K562 (cell line): Measurements from ENCODE around the gene CHURC1. TPM values are rescaled to one million over a fixed set of nuclear protein-coding genes. Genes with fewer than 3 reads are reported as not detected.

ENCODE experiments used
- ATAC-seq: fragments of 200-7000 bp; cut with Tn5 transposase; 3 replicates; pipeline ENCODE4 v1.9.1; 2020; ENCODE audit warnings: moderate library complexity
- BruUV-seq: library from RNA; stranded (reverse); fragments of 400-500 nt; replicated peaks from 2 replicates; lab custom pipeline; 2021; lab: Mats Ljungman, UMichigan
- CTCF ChIA-PET: fragments of 300-600 bp; formaldehyde crosslinking; extraction: SDS; loops from one replicate; lab custom pipeline; 2021; ENCODE audit warnings: low intra/inter-chr PET ratio; lab: Yijun Ruan, JAX
- POLR2A ChIA-PET: fragments of 300-600, 350-650 bp; sonication (Branson Sonifier 250); formaldehyde crosslinking; extraction: SDS; loops from one replicate; lab custom pipeline; 2021; ENCODE audit warnings: antibody characterized with exemption, inconsistent platforms; lab: Yijun Ruan, JAX
- DNase-seq, 4 experiments: peaks; one replicate each; pipeline versions ENCODE4 v3.0.0 to v3.0.0-alpha.2; 2011 to 2018; ENCODE audit warnings: low spot score in 3 of 4, mixed read lengths in 3 of 4; ENCODE audit errors: extremely low read depth in 1 of 4
- FAIRE-seq: peaks from 2 replicates; lab custom pipeline; 2011; peaks lifted over from hg19 to GRCh38; lab: Jason Lieb, UNC
- H2AFZ ChIP-seq: 2 replicates; pipeline ENCODE4 v1.6.0; 2011; ENCODE audit warnings: low read depth, low read length, control low read depth, inconsistent platforms
- H3K27ac ChIP-seq: fragments of 200-600 bp; 3 replicates; pipeline ENCODE4 v1.8.0; 2011; ENCODE audit warnings: low read depth, mild to moderate bottlenecking, control low read depth, inconsistent platforms, low read length, moderate library complexity, mixed read lengths; ENCODE audit errors: extremely low read depth
- H3K27me3 ChIP-seq, 2 experiments: fragments of 300-600 bp in 1 of 2; 2 replicates in 1 of 2; 3 replicates in 1 of 2; pipeline versions ENCODE4 v1.6.0 to v1.8.0; 2011; ENCODE audit warnings: inconsistent platforms in 2 of 2, low read length in 2 of 2, mild to moderate bottlenecking in 1 of 2, mixed read lengths in 1 of 2, moderate library complexity in 1 of 2; ENCODE audit not compliant: control insufficient read depth in 2 of 2, insufficient read depth in 2 of 2
- H3K36me3 ChIP-seq: fragments of 300-600 bp; 3 replicates; pipeline ENCODE4 v1.8.0; 2011; ENCODE audit warnings: mild to moderate bottlenecking, low read length, inconsistent platforms; ENCODE audit not compliant: control insufficient read depth, insufficient read depth
- H3K4me1 ChIP-seq, 2 experiments: fragments of 200-600 bp in 1 of 2; replicated peaks in 1 of 2; 2 replicates in 1 of 2; 3 replicates in 1 of 2; pipeline versions ENCODE4 v1.5.1 to v1.8.0; 2011; ENCODE audit warnings: inconsistent platforms in 2 of 2, low read length in 2 of 2, mild to moderate bottlenecking in 1 of 2, mixed read lengths in 1 of 2, moderate library complexity in 1 of 2; ENCODE audit not compliant: control insufficient read depth in 2 of 2, insufficient read depth in 2 of 2
- H3K4me2 ChIP-seq: 2 replicates; pipeline ENCODE4 v1.6.1; 2011; ENCODE audit warnings: low read length, control low read depth, inconsistent platforms, mixed read lengths; ENCODE audit not compliant: insufficient read depth
- H3K4me3 ChIP-seq: fragments of 200-600 bp; sonication (generic), shearing (Covaris generic); 2 replicates; pipeline ENCODE4 v1.5.1; 2016; ENCODE audit warnings: control low read depth, inconsistent platforms
- H3K79me2 ChIP-seq: fragments of 200-600 bp; 3 replicates; pipeline ENCODE4 v1.8.0; 2011; ENCODE audit warnings: low read length, inconsistent platforms; ENCODE audit not compliant: control insufficient read depth, insufficient read depth
- H3K9ac ChIP-seq, 2 experiments: 2 replicates each; pipeline versions ENCODE4 v1.6.0 to v1.6.1; 2011; ENCODE audit warnings: low read depth in 2 of 2, low read length in 2 of 2, control low read depth in 1 of 2, inconsistent platforms in 1 of 2, mild to moderate bottlenecking in 1 of 2, mixed read lengths in 1 of 2; ENCODE audit not compliant: insufficient read depth in 1 of 2
- H3K9me1 ChIP-seq: one replicate; pipeline ENCODE4 v1.6.0; 2011; ENCODE audit warnings: inconsistent platforms, mild to moderate bottlenecking, low read length, moderate library complexity; ENCODE audit not compliant: control insufficient read depth, insufficient read depth
- H3K9me3 ChIP-seq: replicated peaks from 2 replicates; pipeline ENCODE4 v1.5.1; 2011; ENCODE audit warnings: low read depth, low read length, inconsistent platforms; ENCODE audit not compliant: control insufficient read depth, insufficient read depth
- H4K20me1 ChIP-seq: replicated peaks from 2 replicates; pipeline ENCODE4 v1.6.1; 2011; ENCODE audit warnings: low read length, inconsistent platforms, mixed read lengths; ENCODE audit not compliant: control insufficient read depth, insufficient read depth
- BACH1 ChIP-seq: fragments of 200-800 bp; sonication (Bioruptor generic); IDR thresholded peaks from 2 replicates; pipeline ENCODE4 v1.6.1; 2016; ENCODE audit warnings: missing genetic modification characterization, missing compliant biosample characterization
- CSDE1 ChIP-seq, 2 experiments: fragments of 450-650 bp; IDR thresholded peaks; 2 replicates each; pipeline ENCODE4 v1.6.1; 2016; ENCODE audit warnings: mild to moderate bottlenecking in 1 of 2
- CTBP1 ChIP-seq: fragments of 450-650 bp; IDR thresholded peaks from 2 replicates; pipeline ENCODE4 v1.6.1; 2016; ENCODE audit warnings: borderline replicate concordance
- FOS ChIP-seq: IDR thresholded peaks from 3 replicates; pipeline ENCODE4 v1.6.1; 2011; ENCODE audit not compliant: insufficient read length; ENCODE audit errors: extremely low read depth
- FOXP1 ChIP-seq: sonication (generic); formaldehyde crosslinking; IDR thresholded peaks from 2 replicates; pipeline ENCODE4 v1.8.0; 2022; ENCODE audit warnings: mild to moderate bottlenecking, missing genetic modification reagents
- KDM4B ChIP-seq, 2 experiments: fragments of 450-650 bp in 1 of 2; sonication (generic) in 1 of 2; IDR thresholded peaks; 2 replicates each; pipeline ENCODE4 v1.6.1; 2016 to 2017; ENCODE audit warnings: borderline replicate concordance in 2 of 2, antibody characterized with exemption in 1 of 2, low read depth in 1 of 2, mild to moderate bottlenecking in 1 of 2
- MAFG ChIP-seq: fragments of 450-650 bp; conservative IDR thresholded peaks from 2 replicates; pipeline ENCODE4 v1.6.1; 2016; ENCODE audit warnings: missing genetic modification characterization, missing compliant biosample characterization
- MYC ChIP-seq, 2 experiments: fragments of 250-450 bp in 1 of 2; sonication (Bioruptor Pico) in 1 of 2; IDR thresholded peaks; 2 replicates each; pipeline versions ENCODE4 v1.5.1 to v1.6.1; 2012 to 2021; ENCODE audit warnings: low read depth in 2 of 2, borderline replicate concordance in 1 of 2, improper control_type of control experiment in 1 of 2, low read length in 1 of 2, mild to moderate bottlenecking in 1 of 2, moderate library complexity in 1 of 2
- NFE2 ChIP-seq: IDR thresholded peaks from 2 replicates; pipeline ENCODE4 v1.6.1; 2014; ENCODE audit warnings: antibody characterized with exemption, low read depth
- PHF20 ChIP-seq: fragments of 450-650 bp; IDR thresholded peaks from 2 replicates; pipeline ENCODE4 v1.6.1; 2018; ENCODE audit not compliant: partially characterized antibody
- PYGO2 ChIP-seq: fragments of 450-650 bp; IDR thresholded peaks from 2 replicates; pipeline ENCODE4 v1.6.1; 2016; ENCODE audit warnings: mild to moderate bottlenecking, missing genetic modification characterization, moderate library complexity, missing compliant biosample characterization
- SMAD4 ChIP-seq: fragments of 250-450 bp; sonication (Bioruptor Pico); conservative IDR thresholded peaks from 2 replicates; pipeline ENCODE4 v1.8.0; 2021; ENCODE audit warnings: inconsistent platforms, mild to moderate bottlenecking, moderate library complexity
- SREBF1 ChIP-seq: fragments of 150-350 bp; IDR thresholded peaks from 2 replicates; pipeline ENCODE4 v1.6.1; 2014; ENCODE audit warnings: antibody characterized with exemption, low read depth, low read length, borderline replicate concordance
- SUPT5H ChIP-seq: fragments of 450-650 bp; IDR thresholded peaks from 2 replicates; pipeline ENCODE4 v1.6.1; 2016
- THAP7 ChIP-seq: fragments of 250-450 bp; sonication (Bioruptor Pico); IDR thresholded peaks from 2 replicates; pipeline ENCODE4 v1.5.0; 2021
- ZBTB17 ChIP-seq: fragments of 450-650 bp; formaldehyde crosslinking; IDR thresholded peaks from 2 replicates; pipeline ENCODE4 v1.4.0; 2020; ENCODE audit warnings: mild to moderate bottlenecking
- ZNF3 ChIP-seq: fragments of 250-450 bp; sonication (Bioruptor Pico); IDR thresholded peaks from 2 replicates; pipeline ENCODE4 v1.5.0; 2021; ENCODE audit warnings: mild to moderate bottlenecking, moderate library complexity
- ZNF449 ChIP-seq: fragments of 250-450 bp; sonication (Bioruptor Pico); IDR thresholded peaks from 2 replicates; pipeline ENCODE4 v1.8.0; 2022; ENCODE audit warnings: moderate library complexity, mild to moderate bottlenecking, inconsistent platforms
- WGBS: fragments of 100-300 bp; shearing (Covaris generic); methylation state at CpG from one replicate; pipeline ENCODE4 v1.1.6; 2016; ENCODE audit warnings: low coverage, mixed read lengths; ENCODE audit not compliant: insufficient coverage; ENCODE audit errors: missing lambda C conversion rate; 5-methylcytosine and 5-hydroxymethylcytosine counted together
- in situ Hi-C: fragments of 300-500 bp; cut with MboI; formaldehyde crosslinking; loops from 4 replicates; pipeline ENCODE4 v1.15.0; 2018; ENCODE audit warnings: inconsistent platforms, mixed read lengths
- intact Hi-C: fragments of 100-400 bp; cut with micrococcal nuclease; formaldehyde crosslinking; loops from 2 replicates; pipeline ENCODE4 v1.14.2; 2022
- polyA plus RNA-seq, 8 experiments: library from polyadenylated mRNA; depleted of rRNA in 4 of 8; stranded (reverse) in 5 of 8; unstranded in 3 of 8; fragments of >200 nt; fragmentation: Nextera tagmentation in 2 of 8; fragmentation: Illumina TruSeq in 1 of 8; extraction: Ambion mirVana in 2 of 8; extraction: Trizol in 1 of 8; gene quantifications; 2 replicates each; pipeline versions ENCODE4 v1.2.1 to v1.2.3, GENCODE V29; 2011 to 2014; ENCODE audit warnings: inconsistent platforms in 1 of 8, missing spikeins in 1 of 8
- total RNA-seq, 7 experiments: library from RNA; depleted of rRNA in 6 of 7; stranded (reverse); fragments of >200 nt in 6 of 7; fragmentation: Illumina TruSeq in 2 of 7; extraction: Trizol in 2 of 7; gene quantifications; 2 replicates each; pipeline versions ENCODE4 v1.2.1 to v1.2.3, GENCODE V29; 2011 to 2021; ENCODE audit warnings: low replicate concordance in 1 of 7

The CHURC1 gene
- total and polyA plus RNA-seq, 9 of the 15 experiments (the other 6 are each of a cell fraction or from before 2014, with no cell fraction given) = 27.3 to 239 (median 45.6) TPM

GRCh38 chr14:64952598-64953309 lies 38.5 kb downstream of the CHURC1 start (continued):
- TF ChIP-seq FOXP1 (CRISPR knock-in tag) = no peak

GRCh38 chr14:64953310-64953654 lies 39.0 kb downstream of the CHURC1 start:
- TF ChIP-seq ZBTB17 (CRISPR knock-in tag) (no peak), ZNF3 (CRISPR knock-in tag) (no peak), MAFG (tag) (no peak), PYGO2 (tag) (no peak), BACH1 (tag) (no peak), SREBF1 (no peak), MYC (IDR thresholded peaks at IDR 0.05; ENCODE audit: low read depth, low read length) (no peak), MYC (CRISPR knock-in tag; IDR thresholded peaks at IDR 0.05; ENCODE audit: borderline replicate concordance, low read depth) (no peak), PHF20 (no peak), NFE2 (no peak), SUPT5H (no peak), CSDE1 (IDR thresholded peaks at IDR 0.05) (no peak), SMAD4 (CRISPR knock-in tag) (no peak), ZNF449 (no peak), CTBP1 (no peak), FOS (no peak), KDM4B (IDR thresholded peaks at IDR 0.05; ENCODE audit: borderline replicate concordance in 2 of 2, low read depth in 1 of 2) (no peak), THAP7 (CRISPR knock-in tag) (no peak)
- ATAC-seq (no peak), FAIRE-seq (no peak), DNase-seq (no peak)
- POLR2A ChIA-PET = interaction anchor here (0.9 to 1.3 kb wide), 3 partner anchors 9 to 279 kb away, joined by 3 to 6 read pairs (median 5); no protein-coding TSS in a partner anchor
- intact Hi-C loops = no loop called here
- in situ Hi-C loops = no loop called here
- 89% methylated on average over 5 of the region's 8 CpGs for WGBS
- CTCF ChIA-PET = no interaction called here
- peaks cover 0 to 3% of the 10 kb centered on the region in 2 experiments; a peak in 2 of 5 replicates for H3K4me1 ChIP-seq
- H3K4me2 ChIP-seq = no peak overlapping the region
- no peaks in the 10 kb centered on the region for H3K36me3 ChIP-seq
- H3K9me1 ChIP-seq = no peaks in the 10 kb centered on the region
- BruUV-seq = no TSS peak
- no peak overlapping the region for H3K27ac ChIP-seq
- H3K4me3 ChIP-seq = no peak overlapping the region
- H3K27me3 ChIP-seq = no peaks in the 10 kb centered on the region
- no peak overlapping the region for H2AFZ ChIP-seq
- no peak overlapping the region for H3K9ac ChIP-seq
- H3K79me2 ChIP-seq = no peaks in the 10 kb centered on the region
- H4K20me1 ChIP-seq = no peaks in the 10 kb centered on the region
- H3K9me3 ChIP-seq = no peaks in the 10 kb centered on the region
